ENCODE measurements around the gene CNTN1.

The CNTN1 gene

GRCh38 chr12:41013881-41014642 lies 321.8 kb downstream of the CNTN1 start:
- ChIA-PET CTCF (interaction anchor here (1.1 kb wide), 1 partner anchor 15 kb away, joined by 3 read pairs; no protein-coding TSS in a partner anchor), POLR2A (no interaction called here)
- H3K36me3 ChIP-seq (ENCODE audit: control insufficient read depth in 2 of 2, insufficient read depth in 1 of 2, low read length in 2 of 2) = no peaks in the 10 kb centered on the region
- no peak overlapping the region for H3K4me3 ChIP-seq (ENCODE audit: low read depth, low read length)
- H3K9me3 ChIP-seq (ENCODE audit: control insufficient read depth, insufficient read depth, low read depth, low read length) = no peaks in the 10 kb centered on the region
- H3K4me1 ChIP-seq (ENCODE audit: control insufficient read depth, insufficient read depth, low read length) = peaks cover 5% of the 10 kb centered on the region; the same call in 1 of the 2 replicates
- H3K27ac ChIP-seq (ENCODE audit: extremely low read depth, low read depth, low read length) = no peak overlapping the region
- TF ChIP-seq ZNF830 (tag by site-specific recombination; IDR thresholded peaks at IDR 0.05; ENCODE audit: low read depth) = no peak
- no peak for TF ChIP-seq ZNF155 (tag by site-specific recombination; IDR thresholded peaks at IDR 0.05)
- no peak for TF ChIP-seq SP7 (tag by site-specific recombination; IDR thresholded peaks at IDR 0.05)
- no peak for TF ChIP-seq ZNF133 (tag by site-specific recombination; IDR thresholded peaks at IDR 0.05)
- TF ChIP-seq ZIC2 (tag by site-specific recombination; IDR thresholded peaks at IDR 0.05) = no peak
- TF ChIP-seq ZNF791 (tag by site-specific recombination; IDR thresholded peaks at IDR 0.05) = no peak
- TF ChIP-seq ZNF350 (tag by site-specific recombination; IDR thresholded peaks at IDR 0.05) = no peak
- TF ChIP-seq ZFP37 (tag by site-specific recombination; IDR thresholded peaks at IDR 0.05) = no peak
- TF ChIP-seq ZNF600 (tag by site-specific recombination; IDR thresholded peaks at IDR 0.05) = no peak
- no peak for TF ChIP-seq ZNF639 (tag by site-specific recombination; IDR thresholded peaks at IDR 0.05)
- peak; percentile 36; the same call in 1 of the 2 replicates for TF ChIP-seq FEZF1 (tag by site-specific recombination; IDR thresholded peaks at IDR 0.05)
- peak; percentile 60; the same call in 1 of the 2 replicates for TF ChIP-seq BCL6B (tag by site-specific recombination; IDR thresholded peaks at IDR 0.05)
- TF ChIP-seq ZNF843 (tag by site-specific recombination; IDR thresholded peaks at IDR 0.05) = peak; percentile 68; the same call in 1 of the 2 replicates
- peak; percentile 24; the same call in 1 of the 2 replicates for TF ChIP-seq ZXDB (tag by site-specific recombination; IDR thresholded peaks at IDR 0.05)
- no peak for TF ChIP-seq ZBTB49 (tag by site-specific recombination; IDR thresholded peaks at IDR 0.05; ENCODE audit: low read depth)
- no peak for TF ChIP-seq ZNF366 (tag by site-specific recombination; conservative IDR thresholded peaks at IDR 0.05)
- no peak for TF ChIP-seq ZNF148 (tag by site-specific recombination; IDR thresholded peaks at IDR 0.05; ENCODE audit: borderline replicate concordance)
- no peak for TF ChIP-seq RBAK (tag by site-specific recombination; IDR thresholded peaks at IDR 0.05)
- TF ChIP-seq ZNF16 (tag by site-specific recombination; IDR thresholded peaks at IDR 0.05; ENCODE audit: low read depth) = no peak
- TF ChIP-seq ZNF530 (tag by site-specific recombination; IDR thresholded peaks at IDR 0.05; ENCODE audit: low read depth) = no peak
- no peak for TF ChIP-seq ZNF302 (tag by site-specific recombination; IDR thresholded peaks at IDR 0.05; ENCODE audit: low read depth)
- no peak for TF ChIP-seq ZNF645 (tag by site-specific recombination; IDR thresholded peaks at IDR 0.05)
- TF ChIP-seq OSR2 (tag by site-specific recombination; IDR thresholded peaks at IDR 0.05) = peak; percentile 44; the same call in 1 of the 2 replicates
- no peak for TF ChIP-seq ZNF10 (tag by site-specific recombination; IDR thresholded peaks at IDR 0.05)
- no peak for TF ChIP-seq ZNF248 (tag by site-specific recombination; IDR thresholded peaks at IDR 0.05)
- TF ChIP-seq ZNF626 (tag by site-specific recombination; IDR thresholded peaks at IDR 0.05) = no peak
- no peak for TF ChIP-seq ZBTB20 (tag by site-specific recombination; IDR thresholded peaks at IDR 0.05)
- no peak for TF ChIP-seq IKZF3 (tag by site-specific recombination; IDR thresholded peaks at IDR 0.05)
- no peak for TF ChIP-seq ZNF274 (IDR thresholded peaks at IDR 0.05; ENCODE audit: low read length)
- no peak for TF ChIP-seq ZNF274 (tag by site-specific recombination; IDR thresholded peaks at IDR 0.05; ENCODE audit: borderline replicate concordance)

Measured in HEK293 (cell line).